GM13977 (cell line): ENCODE results near the gene NOX1.

Experiments used
- DNase-seq: peaks from one replicate; pipeline ENCODE4 v3.0.0; 2012; ENCODE audit warnings: low spot score
- CTCF ChIP-seq: IDR thresholded peaks from 2 replicates; pipeline ENCODE4 v1.5.1; 2012; ENCODE audit warnings: mild to moderate bottlenecking, control low read depth; ENCODE audit not compliant: insufficient read depth; ENCODE audit errors: extremely low read depth, missing control alignments
- in situ Hi-C: fragments of 300-500 bp; cut with MboI; formaldehyde crosslinking; loops from one replicate; pipeline ENCODE4 v1.12.0; 2022; ENCODE audit warnings: low sequenced_read_pairs, low pct_unique_long_range_greater_than_20kb, mixed read lengths, inconsistent platforms; ENCODE audit not compliant: unreplicated experiment

The NOX1 gene

GRCh38 chrX:100864657-100865391, 9.3 kb downstream of the NOX1 start:
- in situ Hi-C loops = no loop called here
- no peak for DNase-seq
- TF ChIP-seq CTCF = no peak

GRCh38 chrX:100863326-100863864, 10.8 kb downstream of the NOX1 start:
- TF ChIP-seq CTCF = no peak
- in situ Hi-C loops = no loop called here

GRCh38 chrX:100852810-100853209, 21.3 kb downstream of the NOX1 start:
- no peak for TF ChIP-seq CTCF
- DNase-seq = no peak
- in situ Hi-C loops = no loop called here

More at GRCh38 chrX:100863326-100863864, 10.8 kb downstream of the NOX1 start:
- no peak for DNase-seq

- in situ Hi-C loops = no loop called here
- TF ChIP-seq CTCF = no peak
- no peak for DNase-seq
These were observed 23.8 kb downstream of the NOX1 start for GRCh38 chrX:100850317-100850716.

- in situ Hi-C loops = no loop called here
- no peak for TF ChIP-seq CTCF
- no peak for DNase-seq
These were observed 42.8 kb downstream of the NOX1 start for GRCh38 chrX:100831219-100831946.

GRCh38 chrX:100830547-100830946, 43.6 kb downstream of the NOX1 start:
- no peak for DNase-seq
- TF ChIP-seq CTCF = no peak
- in situ Hi-C loops = no loop called here
